Fibroblast of mammary gland (primary cell): ENCODE results near the gene MAN1C1.

Experiments
- DNase-seq: peaks from one replicate; pipeline ENCODE4 v3.0.0-alpha.2; 2010; ENCODE audit warnings: low read depth
- H3K4me3 ChIP-seq: 2 replicates; pipeline ENCODE4 v1.5.1; 2011; ENCODE audit warnings: low read depth, mild to moderate bottlenecking, low read length, moderate library complexity; ENCODE audit not compliant: control insufficient read depth
- CTCF ChIP-seq: conservative IDR thresholded peaks from 2 replicates; pipeline ENCODE4 v1.5.1; 2011; ENCODE audit warnings: low read depth, low read length, inconsistent platforms; ENCODE audit not compliant: control insufficient read depth, insufficient read depth

Gene MAN1C1

GRCh38 chr1:25757151-25757845 lies 140.7 kb downstream of the MAN1C1 start:
- TF ChIP-seq CTCF, result no peak
- no peak overlapping the region for H3K4me3 ChIP-seq
- no peak for DNase-seq

- no peak for TF ChIP-seq CTCF
- DNase-seq, result no peak
- no peak overlapping the region for H3K4me3 ChIP-seq
Measured at GRCh38 chr1:25757846-25758185, 141.2 kb downstream of the MAN1C1 start.

- DNase-seq, result no peak
- TF ChIP-seq CTCF, result no peak
Measured at GRCh38 chr1:25758466-25759070, 142.0 kb downstream of the MAN1C1 start.

GRCh38 chr1:25760122-25760719 lies 143.6 kb downstream of the MAN1C1 start:
- TF ChIP-seq CTCF, result no peak
- DNase-seq, result no peak
- no peak overlapping the region for H3K4me3 ChIP-seq

More at GRCh38 chr1:25758466-25759070, 142.0 kb downstream of the MAN1C1 start:
- no peak overlapping the region for H3K4me3 ChIP-seq

- DNase-seq, result no peak
- no peak for TF ChIP-seq CTCF
Measured at GRCh38 chr1:25760871-25761270, 144.3 kb downstream of the MAN1C1 start.

GRCh38 chr1:25763493-25763892 lies 146.9 kb downstream of the MAN1C1 start:
- TF ChIP-seq CTCF, result no peak
- DNase-seq, result no peak
- no peak overlapping the region for H3K4me3 ChIP-seq

More at GRCh38 chr1:25760871-25761270, 144.3 kb downstream of the MAN1C1 start:
- no peak overlapping the region for H3K4me3 ChIP-seq
